AG08395 (cell line): Measurements from ENCODE around the gene PERCC1.
"Not testable (repeated sequence)": the region's sequence is repeated elsewhere in the genome, so short reads cannot be mapped to it uniquely, and the experiment has no call there.

Source experiments
- DNase-seq: peaks from one replicate; pipeline ENCODE4 v3.0.0; 2012; ENCODE audit warnings: mixed read lengths, low spot score

PERCC1 gene

DNA sequence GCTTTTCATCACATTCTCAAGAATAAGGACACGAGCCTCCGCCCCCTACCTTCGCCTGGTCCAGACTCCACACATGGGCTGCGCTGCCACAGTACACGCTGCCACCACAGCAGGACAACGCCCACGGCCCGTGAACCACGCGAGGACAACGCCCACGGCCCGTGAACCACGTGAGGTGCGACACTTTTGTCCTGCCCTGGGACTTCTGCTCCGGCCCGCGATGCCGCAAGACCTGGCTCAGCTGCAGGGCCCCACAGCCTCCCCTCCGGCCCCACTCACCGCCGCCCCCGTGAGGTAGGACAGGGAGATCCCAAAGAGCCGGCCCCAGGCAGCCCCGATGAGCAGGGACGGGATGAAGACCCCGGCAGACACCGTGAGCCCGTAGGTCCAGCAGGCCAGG lies 19.3 kb downstream of the PERCC1 start:
- DNase-seq: no peak

DNA sequence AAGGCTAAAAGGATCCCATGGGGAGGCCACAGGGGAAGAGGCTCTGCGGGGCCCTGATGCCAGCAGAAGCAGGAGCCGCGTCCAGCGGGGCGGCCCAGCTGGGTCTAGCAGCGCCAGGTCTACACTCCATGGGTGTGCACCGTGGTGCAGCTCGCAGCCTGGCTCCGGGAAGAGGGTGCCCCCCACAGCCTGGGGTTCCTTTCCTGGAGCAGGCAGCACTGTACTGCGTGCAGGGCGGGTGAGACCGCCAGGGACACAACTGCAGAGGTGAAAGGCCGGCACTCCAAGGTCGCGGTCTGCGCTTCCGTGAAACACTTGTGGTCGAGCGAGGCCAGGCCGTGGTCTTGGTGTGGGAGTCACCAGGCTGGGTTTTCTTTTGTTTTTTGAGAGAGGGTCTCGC lies 20.0 kb downstream of the PERCC1 start:
- DNase-seq: no peak

DNA sequence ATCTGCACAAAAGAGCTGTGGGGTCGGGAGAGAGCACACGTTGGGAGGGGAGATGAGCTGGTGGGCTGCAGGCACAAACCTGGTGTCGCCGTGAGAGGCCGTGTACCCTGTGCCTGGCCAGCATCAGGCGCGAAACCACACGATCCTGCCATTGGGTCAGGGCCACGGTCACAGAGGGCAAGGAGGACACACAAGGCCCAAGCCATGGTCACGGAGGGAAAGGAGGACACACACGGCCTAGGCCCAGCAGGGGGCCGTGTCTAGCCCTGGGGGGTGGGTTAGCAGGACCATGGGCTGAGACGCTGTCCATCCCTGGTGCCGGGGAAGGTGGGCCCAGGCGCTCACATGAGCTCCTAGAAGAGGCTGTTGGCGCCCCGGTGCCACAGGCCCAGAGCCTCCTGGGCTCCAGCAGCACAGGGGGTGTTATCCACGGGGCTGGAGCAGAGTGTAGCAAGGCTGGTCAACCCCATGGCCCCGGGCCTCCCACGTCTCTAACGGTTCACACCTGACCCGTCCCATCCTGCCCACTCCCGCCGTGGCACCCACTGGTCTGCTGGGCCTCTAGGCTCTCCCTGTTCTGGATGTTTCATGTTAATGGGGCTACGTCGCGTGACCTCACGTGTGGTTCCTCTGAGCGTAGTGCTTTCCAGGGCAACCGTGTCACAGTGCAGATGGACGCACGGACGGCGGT lies 21.0 kb downstream of the PERCC1 start:
- DNase-seq: no peak

DNA sequence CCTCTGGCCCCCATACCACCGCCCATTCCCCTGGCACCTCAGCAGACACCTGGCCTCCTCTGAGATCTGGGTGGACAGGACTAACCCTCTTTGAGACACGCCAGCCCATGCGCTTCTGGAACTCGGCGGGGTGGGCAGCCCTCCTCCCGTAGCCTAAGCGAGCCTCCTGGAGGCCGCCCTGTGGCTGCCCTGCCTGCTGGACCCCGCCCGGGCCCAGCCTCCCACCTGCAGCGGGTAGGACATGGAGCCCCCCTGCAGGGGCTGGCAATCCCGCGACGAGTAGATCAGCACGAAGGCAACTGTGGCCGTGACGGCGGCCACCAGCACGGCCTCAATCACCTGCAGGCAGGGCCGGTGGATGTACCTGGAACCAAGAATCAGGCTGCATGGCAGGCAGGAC lies 21.7 kb downstream of the PERCC1 start:
- no peak for DNase-seq

DNA sequence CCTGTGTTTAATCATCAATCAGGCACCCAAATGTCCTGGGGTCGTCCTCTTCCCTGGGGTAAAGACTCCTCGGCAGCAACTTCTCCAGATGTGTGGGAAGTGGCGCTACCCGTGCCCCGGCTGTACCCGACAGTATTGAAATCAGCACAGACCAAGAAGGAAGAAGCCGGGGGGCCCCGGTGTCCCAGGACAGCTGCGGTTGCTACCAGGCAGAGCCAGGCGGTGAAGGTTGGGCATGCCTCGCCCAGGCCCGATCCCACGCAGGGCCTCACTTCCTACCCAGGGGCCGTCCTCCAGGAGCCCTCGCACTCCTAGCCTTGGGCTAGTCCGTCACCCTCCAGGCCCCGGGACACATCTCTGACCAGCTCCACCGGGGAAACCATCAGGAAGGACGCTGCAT lies 22.4 kb downstream of the PERCC1 start:
- DNase-seq: no peak

DNA sequence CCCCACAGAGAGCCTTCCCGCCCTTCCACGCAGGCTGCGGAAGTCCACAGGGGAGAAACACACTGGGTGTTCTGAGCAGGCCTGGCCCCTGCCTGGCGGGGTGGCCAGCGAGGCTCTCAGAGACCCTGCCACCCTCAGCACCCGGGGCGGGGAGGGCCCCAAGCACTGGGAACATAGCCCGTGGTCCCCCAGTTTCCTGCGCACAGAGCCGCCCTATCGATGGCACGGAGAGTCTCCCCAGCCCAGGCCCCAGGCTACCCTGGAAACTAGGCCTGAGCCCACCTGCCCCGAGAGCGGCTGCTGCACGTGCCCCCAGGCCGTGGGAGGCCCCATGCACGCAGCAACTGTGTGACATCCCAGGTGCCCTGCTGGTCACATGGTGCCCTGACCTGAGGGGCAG lies 23.7 kb downstream of the PERCC1 start:
- no peak for DNase-seq

DNA sequence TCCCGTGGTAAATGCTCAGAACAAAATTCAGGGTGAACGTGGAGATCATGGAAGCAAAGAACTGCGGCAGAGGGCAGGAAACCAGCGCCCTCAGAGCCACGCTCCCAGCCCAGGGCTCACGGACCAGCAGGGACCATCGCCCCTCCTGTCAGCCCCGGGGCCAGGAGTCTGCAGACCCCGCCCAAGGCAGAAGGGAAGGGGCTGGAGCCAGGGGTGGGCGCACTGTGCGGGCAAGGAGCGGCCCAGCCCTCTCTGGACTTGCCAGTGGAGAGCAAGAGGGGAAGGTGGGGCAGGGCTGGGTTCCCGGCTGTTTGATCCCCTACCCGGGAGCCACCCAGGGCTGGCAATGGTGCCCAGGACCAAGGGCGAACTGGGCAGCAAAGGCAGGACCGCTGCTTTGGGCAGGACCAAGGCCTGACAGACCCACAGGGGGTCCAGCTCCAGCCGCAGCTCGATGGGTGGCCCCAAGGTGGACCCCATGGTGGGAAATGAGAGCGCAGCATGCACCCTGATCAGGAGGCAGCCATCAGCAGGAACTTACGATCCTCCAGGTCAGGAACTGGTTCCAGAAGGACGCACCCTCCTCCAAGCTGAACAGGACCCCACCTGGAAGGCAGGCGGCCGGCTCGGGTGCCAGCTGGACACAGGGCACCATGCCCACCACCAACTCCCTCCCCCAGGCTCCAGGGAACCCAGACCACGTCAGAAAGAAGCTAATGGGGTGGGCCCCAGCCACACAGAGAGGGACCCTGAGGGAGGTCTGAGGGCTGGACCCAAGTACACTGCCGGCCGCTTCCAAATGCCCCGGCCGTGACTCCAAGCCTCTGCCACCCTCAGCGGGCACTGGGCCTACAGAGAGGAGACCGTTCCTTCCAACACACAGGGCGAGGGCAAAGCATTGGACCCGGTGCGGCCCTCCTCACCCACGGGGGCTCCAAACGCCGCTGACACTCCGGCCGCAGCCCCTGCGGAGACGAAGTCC lies 24.6 kb downstream of the PERCC1 start:
- no peak for DNase-seq

DNA sequence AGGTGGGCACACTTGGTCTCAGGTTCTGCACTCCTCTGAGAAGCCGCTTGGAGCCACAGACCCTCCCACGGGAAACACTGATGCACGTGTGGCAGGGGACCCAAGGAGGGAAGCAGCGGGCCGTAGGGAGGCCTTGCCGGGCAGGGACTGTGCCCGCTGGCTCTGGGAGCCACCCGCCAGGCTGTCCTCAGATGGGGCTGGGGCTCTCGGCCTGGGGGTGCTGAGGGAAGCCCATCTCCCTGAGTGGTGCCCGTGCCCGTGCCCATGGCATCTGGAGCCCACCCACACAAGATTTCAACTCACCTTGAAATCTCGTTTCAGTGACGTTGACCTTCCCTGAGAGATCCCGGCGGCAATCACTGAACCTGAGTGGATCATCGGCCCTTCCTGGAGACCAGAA lies 26.1 kb downstream of the PERCC1 start:
- DNase-seq: no peak

DNA sequence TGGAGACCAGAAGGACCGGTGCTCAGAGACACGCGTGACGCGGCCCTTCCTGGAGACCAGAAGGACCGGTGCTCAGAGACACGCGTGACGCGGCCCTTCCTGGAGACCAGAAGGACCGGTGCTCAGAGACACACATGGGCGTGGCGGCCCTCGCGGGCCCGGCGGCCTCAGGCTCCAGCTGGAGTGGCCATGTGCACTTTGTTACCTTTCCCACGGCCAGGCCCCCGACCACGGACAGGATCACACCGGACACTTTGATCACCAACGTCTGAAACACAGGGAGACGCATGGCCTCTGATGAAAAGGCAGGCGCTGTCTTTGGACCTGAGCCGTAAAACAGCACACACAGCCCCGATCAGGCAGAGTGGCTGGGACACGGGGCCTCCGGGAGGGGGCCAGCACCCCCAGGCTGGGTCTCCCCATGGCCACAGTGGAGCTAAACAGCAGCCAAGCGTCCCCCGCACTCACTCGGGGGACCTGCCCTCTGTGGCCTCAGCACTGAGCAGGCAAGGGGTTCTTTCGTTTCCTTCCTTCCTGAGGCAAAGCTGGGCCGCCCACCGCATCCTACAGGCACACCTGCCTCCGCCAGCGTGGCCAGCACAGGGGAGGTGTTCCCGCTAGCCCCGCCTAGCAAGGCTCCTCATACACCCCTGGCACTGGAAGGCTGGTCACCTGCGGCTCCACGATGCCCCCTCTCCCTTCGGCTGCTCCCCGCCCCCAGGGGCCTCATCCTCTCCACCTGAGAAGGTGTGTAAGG lies 26.8 kb downstream of the PERCC1 start:
- no peak for DNase-seq

DNA sequence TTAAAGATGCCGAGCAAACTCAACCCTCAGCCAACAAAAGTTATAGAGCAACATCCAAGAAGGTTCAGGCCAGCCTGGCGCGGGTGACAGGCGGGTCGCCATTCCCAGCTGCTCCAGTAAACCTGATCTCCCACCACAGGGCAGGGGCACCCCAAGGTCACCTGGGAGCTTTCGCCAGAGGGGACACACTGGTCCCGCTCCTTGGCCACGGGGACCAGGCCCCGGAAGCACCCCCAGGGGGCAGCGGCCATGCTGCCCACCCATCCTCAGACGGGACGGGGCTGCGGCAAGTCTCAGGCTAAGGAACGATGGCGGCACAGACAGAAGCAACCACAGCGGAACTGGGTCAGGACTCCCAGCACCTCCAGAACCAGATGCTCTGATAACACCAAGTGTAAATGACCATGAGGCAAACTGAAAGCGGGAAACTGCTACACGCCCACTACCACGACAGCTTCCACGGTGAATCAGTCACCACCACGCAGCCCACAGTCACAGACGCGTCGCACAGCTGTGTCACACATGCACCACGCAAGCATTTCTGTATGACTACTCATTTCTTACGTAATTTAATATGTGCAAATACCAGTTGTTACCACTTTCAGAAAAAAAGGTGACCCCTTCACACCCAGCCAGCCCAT lies 27.6 kb downstream of the PERCC1 start:
- DNase-seq: peak; percentile 11

DNA sequence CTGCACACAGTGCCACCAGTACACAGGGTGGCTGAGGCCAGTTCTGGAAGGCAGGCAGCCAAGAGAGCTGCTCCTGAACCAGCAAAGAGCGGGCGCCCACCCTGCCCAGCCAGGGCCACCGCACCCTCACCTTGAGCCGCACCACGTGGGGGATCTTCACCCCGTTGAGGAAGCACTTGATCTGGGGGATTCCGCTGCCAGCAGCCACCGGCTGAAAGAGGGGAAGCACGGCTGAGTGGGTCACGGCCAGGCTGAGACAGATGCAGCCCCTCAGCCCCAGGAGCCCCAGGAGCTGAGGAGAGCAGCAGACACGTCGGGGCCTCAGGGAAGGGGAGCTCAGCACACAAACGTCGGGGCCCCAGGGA lies 28.1 kb downstream of the PERCC1 start:
- no peak for DNase-seq

DNA sequence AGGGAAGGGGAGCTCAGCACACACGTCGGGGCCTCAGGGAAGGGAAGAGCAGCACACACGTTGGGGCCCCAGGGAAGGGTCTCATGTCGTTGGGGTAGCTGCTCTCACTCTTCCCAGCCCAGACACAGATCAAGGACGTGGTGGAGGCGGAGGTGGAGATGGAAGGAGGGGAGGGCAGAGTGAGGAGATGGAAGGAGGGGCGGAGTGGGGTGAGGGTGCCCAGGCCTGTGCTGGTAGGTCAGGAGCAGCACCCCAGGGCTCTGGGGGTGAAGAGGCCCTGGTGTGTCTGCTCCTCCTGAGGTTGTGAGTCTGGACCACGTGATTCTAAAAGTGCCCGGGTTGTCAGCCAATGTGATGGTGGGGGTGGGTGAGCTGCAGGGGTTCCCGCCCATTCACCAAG lies 29.1 kb downstream of the PERCC1 start:
- DNase-seq: no peak

DNA sequence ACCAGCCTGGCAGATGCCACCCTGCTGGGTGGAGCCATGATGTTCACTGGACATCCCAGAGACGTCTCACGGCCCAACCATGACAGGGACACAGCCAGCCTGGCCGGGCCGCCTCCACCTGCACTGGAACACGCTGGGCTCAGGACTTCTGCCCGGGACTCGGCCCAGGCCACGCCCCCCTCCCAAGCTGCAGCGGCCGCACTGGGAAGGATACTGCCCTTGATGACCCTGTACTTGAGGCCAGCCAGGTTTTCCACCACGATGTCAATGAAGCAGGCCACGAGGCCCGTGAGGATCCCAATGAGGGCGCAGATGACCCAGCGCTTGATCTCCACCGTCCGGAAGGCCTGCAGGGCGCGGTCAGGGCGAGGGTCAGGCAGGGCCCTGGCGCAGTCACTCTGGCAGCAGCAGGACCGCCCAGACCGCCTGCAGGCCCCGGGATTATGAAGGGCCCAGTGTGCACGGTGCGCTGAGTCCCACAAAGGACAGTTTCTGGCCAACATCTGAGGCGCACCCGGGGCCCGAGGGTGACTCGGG lies 29.8 kb downstream of the PERCC1 start:
- no peak for DNase-seq

DNA sequence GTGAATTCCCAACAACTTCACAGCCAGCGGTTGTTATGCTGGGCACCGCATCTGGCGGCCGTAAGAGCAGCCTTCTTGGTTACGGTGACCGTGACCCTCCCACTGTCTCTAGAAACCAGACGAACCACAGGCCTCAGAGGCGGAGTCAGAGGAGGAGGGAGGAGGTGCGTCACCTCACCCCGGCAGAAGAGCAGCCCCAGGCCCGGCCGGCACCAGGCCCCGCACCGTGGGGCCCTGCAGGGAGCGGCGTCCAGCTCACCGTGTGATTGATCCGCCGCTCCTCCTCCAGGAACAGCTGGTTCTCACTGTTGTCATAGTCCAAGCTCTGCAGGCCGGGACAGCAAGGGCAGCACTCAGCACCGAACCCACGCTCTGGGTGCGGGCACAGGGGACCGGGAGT lies 30.3 kb downstream of the PERCC1 start:
- no peak for DNase-seq

DNA sequence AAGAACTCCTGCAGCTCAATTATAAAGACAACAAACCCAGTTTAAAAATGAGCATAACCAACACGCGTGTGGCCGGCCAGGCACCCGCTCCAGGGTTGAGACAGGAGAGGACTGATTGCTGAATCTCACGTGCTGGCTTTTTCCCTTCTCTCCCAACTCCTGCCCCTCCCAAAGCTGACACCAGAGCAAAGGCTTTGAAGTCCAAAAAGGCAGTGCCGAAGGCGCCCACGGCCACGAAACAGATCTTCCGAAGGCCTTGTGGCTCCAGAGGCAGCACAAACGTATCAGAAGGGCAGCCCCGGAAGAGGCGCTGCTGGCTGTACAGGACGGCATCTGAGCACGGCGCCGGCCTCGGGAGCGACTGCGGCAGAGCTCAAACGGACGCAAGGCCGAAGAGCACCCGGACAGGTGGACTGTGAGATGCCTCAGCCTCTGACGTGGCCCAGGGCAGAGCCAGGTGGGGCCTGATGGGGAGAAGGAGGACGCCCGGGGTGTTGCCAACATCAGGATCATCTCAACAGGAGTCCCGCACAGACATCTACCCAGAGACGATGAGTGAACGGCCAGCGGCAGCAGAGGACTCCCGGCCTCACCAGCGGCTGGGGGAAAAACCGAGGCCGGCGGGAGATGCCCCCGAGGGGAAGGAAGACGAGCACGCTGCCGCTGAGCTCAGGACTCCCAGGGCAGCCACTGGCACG lies 33.5 kb downstream of the PERCC1 start:
- no peak for DNase-seq

DNA sequence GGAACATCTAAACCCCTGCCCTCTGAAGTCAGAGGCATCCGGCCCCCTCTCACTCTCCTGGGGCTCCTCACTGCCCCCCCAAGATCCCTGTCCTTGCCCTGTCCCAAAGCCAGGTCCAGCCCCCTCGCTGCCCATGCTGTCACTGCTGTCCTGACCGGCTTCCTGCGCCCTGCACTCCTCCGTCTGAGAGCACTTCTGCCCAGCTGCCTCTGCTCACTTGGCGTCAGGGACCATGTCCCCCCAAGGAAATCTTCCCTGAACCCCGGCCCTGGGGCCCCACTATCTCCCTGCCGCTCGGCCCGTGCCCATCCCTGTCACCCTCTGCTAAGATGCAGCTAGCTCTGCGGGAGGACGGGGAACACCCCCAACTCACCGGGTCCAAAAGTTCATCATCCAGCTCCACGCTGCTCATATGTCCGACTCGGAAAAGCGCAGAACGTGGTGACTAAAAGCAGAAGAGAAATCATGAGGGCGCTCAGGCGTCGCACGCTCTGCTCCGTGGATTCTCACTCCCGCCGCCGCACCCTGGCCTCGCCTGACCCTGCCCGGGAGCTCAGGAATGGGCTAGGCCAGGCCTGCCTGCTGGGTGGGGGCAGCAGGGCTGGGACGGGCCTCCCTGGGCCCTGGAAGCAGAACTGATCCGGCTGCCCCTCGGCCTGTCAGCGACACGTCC lies 34.2 kb downstream of the PERCC1 start:
- no peak for DNase-seq

DNA sequence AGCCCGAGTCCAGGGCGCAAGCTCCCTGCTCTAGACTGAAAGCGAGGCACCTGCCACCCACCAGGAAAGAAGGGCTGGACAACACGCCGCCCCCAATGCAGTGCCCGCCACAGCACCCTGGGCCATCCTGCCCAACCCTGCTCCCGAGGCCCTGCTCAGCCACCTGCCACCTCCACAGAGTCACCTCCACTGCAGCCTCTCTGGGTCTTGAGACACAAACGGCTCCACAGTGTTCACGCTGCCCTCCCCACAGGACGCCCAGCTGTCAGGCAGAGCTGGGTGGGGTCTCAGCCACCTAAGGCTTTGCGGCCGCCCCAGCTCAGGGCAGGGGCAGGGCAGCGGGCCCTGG lies 34.7 kb downstream of the PERCC1 start:
- DNase-seq: no peak

DNA sequence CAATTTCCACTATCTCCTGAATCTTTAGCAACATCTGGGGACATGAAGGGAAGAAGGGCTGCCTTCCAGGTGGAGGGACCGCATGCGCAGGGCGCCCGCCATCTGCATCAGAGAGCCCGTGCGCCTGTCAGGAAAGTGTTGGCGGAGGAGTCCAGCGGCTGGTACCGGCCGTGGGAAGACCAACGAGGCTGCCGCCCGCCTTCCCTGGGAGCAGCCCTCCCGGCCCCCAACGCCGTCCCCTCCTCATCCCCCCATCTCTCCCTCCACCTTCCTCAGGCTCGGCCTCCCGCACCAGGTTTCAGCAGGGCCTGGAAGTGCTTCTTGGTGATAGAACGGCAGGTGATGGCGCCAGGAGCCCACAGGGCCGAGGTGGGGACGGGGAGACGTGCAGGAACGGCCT lies 35.2 kb downstream of the PERCC1 start:
- no peak for DNase-seq

DNA sequence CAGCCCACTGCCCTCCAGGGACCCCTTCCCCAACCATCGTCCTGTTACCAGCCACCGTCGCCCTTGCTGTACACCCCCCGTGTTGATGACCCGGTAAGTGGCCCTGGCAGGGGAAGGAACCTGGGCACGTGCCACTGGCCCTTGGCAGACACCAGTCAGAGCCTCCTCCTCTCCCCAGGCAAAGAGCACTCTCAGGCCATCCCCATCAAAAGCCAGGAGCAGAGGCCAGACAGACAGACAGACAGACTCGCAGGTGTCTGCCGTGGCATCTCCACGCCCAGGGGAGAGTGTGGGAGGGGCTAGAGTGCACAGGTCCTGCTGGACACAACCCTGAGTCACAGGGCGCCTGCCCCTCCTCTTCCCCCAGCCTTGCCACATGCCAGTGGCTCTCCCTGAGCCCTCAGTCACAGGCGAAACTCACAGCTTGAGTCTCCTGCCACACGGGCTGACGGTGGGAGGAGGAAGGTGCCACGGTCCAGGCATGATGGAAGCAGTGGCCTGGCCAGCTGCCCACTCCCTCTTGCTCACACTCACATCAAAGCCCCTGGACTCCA lies 36.2 kb downstream of the PERCC1 start:
- DNase-seq: no peak

DNA sequence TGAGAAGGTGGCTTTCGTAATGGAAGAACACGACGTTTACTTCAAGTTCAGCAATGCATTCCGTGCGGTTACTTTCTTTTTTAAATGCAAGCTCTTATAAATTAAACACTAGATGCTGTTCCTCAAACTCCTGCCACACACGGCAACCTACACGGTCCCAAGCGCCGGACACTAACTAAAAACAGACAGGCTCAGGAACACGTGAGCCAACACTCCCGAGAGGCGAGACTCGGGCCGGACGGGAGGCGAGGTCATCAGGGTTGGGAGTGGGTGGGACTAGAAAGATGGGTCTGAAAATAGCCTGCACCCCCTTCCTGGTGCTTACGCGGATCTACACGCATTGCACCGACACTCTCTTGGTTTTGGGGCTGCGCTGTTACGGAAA lies 37.5 kb downstream of the PERCC1 start:
- no peak for DNase-seq

DNA sequence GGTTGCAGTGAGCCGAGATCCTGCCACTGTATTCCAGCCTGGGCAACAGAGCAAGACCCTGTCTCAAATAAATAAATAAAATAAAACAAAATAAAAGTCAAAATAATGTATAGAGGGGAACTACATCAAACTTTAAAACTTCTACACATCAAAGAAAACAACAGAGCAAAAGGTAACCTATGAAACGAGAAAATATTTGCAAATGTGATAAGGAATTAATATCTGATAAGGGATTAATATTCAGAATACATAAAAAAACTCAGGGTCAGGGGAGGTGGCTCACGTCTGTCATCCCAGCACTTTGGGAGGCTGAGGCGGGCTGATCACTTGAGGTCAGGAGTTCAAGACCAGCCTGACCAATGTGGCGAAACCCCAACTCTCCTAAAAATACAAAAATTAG lies 38.3 kb downstream of the PERCC1 start:
- not testable (repeated sequence) for DNase-seq
